ENCODE measurements around the gene CPM.
A peak's percentile ranks its signal among the peaks of the same experiment; 100 is the strongest.

CPM gene

DNA sequence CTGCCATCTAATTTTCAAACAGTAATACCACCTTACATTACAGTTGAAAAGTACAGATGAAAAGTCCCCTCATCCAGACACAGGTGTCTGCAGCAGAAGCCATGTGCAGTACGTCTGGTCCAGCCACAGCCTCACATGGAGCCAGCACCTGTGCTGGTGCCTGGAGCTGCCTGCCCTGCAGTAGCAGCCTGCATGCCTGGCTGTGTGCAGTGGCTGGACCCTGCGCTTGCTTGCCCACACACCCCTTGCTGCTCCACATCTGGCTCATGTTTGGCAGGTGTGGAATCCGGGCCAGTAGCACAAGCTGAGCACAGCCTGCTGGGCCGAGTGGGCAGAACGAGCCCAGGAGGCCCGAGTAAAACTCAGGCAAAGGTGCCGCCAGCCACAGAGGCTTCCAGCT lies 21.8 kb upstream of the CPM start:
- no peak for DNase-seq

DNA sequence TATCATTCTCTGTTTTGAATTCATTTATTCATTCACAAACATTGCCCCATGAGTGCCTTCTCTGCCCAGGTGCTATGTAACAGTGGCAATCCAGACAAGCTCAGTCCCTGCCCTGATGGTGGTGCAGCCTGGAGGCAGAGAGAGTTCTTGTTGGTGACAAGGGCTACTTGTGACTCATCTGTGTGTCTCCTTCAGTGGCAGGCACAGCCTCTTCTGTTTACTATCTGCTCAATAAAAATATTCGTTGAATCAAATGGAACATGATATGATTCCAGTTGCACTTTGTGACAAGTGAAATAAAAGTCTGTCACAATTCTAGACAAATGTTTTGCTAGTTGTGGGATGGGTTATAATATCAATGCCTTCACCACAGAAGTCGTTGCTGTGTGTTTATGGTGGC lies 20.6 kb upstream of the CPM start:
- no peak for DNase-seq

DNA sequence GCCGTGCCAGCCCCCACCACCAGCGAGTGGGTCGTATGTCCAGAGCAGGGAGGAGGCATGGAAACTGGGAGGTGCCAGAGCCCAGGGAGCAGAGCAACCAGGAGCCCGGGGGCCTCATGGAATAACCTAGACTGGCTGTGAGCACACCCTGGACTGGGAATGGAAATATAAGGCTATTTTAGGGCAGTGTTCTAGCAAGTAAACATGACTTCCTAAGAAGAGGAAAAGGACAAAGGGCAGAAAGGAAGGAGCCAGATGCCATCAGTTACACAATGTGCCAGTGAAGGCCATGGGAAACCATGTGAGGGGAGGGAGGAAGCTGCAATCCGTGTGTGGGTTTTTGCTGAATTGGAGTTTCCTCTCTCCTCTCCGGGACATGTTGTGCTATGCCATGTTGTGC lies 18.7 kb upstream of the CPM start:
- DNase-seq = no peak

DNA sequence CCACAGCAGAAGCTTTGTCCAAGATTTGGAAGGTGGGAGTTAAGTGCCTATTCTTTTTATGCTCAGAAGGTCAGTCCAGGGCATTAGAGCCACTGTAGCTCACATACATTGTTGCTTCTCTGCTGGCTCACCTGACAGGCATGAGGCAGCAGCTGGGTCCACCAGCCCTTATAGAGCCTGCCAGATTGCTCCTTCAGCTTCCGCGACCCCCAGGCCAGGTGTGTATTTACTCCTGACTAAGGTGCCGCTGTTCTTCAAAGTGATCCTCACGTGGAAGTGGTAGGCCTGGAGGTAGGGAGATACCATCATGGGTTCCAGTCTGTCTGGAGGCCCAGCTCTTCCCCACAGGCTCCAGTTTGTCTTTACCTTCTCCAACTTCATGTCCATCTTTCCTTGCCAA lies 17.5 kb upstream of the CPM start:
- DNase-seq = no peak

DNA sequence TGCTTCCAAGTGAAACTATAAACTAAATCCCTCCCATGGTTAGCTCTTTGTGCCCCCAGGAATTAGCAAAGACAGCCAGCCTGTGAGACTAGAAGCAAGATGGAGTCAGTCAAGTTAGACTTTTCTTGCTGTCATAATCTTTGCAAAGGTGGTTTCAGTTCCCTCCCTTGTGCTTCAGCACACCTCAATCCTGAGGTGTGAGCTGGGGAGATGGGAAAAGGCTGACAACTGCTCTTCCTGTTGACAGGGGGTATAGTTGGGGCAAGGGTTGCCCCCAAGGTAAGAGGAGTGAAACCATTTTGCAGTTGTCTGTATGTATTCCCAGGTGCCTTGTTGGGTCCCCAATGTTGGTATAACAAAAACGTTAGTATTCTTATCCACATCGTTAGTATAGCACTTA lies 12.3 kb upstream of the CPM start:
- no peak for DNase-seq

DNA sequence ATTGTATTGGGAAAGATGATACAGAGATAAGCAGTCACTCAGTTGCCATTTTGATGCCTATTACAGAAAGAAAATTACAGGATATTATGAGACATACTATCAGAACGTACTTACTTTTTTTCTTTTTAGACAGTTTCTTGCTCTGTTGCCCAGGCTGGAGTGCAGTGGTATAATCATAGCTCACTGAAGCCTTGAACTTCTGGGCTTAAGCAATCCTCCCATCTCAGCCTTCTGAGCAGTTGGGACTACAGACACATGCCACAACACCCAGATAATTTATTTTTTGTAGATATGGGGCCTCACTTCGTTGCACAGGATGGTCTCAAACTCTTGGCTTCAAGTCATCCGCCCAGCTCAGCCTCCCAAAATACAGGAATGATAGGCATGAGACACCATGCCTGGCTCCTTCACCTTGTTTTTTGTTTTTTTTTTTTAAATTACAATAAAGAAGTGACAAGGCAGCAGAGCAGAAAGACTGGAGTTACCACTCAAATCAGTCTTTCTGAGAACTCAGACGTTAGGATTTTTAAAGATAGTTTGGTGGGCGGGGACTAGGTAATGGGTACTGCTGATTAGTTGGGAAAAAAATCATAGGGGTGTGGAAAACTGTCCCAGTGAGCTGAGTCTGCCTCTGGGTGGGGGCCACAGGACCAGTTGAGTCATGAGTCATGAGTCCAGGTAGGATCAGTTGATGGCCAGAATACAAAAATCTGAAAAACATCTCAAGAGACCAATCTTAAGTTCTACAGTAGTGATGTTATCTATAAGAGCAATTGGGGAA lies 11.5 kb upstream of the CPM start:
- no peak for DNase-seq

DNA sequence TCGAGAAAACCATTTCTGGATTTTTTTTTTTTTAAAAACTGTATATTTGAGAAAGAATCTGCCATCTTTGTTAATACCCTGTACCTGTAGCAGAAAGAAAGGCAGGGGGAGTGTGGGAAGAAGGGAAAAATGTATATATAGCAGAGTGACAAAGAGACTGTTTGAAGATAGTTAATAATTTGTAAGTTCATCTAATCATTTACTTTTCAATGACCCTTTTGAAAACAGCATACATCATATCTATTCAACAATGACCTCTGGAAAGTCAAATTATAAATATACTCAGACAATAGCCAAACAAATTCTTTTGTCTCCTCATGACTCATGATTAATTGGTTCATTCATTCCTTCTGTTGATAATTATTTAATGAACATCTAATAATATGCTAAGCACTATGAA lies 10.9 kb upstream of the CPM start:
- DNase-seq = no peak

DNA sequence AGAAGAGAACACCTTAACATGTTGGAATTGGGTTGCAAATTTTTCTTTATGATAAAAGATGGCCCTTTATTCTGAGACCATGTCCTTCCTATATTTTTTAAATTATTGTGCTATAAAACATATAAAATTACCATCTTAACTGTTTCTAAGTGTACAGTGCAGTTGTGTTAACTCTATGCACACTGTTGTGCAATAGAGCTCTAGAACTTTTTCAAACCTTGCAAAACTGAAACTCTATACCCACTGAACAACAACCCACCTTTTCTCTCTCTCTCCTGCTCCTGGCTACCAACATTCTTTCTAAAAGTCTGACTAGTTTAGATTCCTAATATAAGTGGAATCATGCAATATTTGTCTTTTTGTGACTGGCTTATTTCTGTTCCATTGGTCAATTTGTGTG lies 7.8 kb upstream of the CPM start:
- DNase-seq = no peak

DNA sequence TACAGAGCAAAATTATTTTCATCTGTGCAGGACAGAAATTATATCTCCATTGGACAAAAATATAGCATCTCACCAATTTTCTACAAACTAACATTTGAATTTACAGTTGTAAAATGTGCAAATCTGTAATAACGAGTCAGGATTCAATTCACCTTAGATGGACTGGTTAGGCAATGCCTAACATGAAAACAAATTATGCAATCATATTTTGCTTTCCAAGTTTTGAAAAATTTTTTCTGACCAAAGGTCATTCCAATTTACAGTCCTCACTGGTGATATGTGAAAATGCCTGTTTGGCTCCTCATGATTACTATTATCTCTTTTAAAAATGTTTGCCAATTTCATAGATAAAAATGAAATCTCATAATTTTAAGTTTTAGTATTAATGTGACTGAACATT lies 6.5 kb upstream of the CPM start:
- DNase-seq = no peak

DNA sequence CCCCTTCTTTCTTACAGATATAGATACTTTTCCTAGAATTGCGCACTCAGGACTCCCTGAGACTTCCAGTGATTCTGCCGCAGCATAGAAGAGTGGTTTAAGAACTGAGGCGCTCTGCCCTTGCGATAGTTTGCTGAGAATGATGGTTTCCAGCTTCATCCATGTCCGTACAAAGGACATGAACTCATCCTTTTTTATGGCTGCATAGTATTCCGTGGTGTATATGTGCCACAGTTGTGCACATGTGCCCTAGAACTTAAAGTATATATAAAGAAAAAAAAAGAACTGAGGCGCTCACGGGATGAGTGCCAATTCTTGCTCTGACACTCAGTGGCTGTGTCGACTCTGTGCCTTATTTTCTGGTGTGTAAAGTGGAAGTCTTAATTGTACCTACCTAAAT lies 1.4 kb upstream of the CPM start:
- no peak for DNase-seq

DNA sequence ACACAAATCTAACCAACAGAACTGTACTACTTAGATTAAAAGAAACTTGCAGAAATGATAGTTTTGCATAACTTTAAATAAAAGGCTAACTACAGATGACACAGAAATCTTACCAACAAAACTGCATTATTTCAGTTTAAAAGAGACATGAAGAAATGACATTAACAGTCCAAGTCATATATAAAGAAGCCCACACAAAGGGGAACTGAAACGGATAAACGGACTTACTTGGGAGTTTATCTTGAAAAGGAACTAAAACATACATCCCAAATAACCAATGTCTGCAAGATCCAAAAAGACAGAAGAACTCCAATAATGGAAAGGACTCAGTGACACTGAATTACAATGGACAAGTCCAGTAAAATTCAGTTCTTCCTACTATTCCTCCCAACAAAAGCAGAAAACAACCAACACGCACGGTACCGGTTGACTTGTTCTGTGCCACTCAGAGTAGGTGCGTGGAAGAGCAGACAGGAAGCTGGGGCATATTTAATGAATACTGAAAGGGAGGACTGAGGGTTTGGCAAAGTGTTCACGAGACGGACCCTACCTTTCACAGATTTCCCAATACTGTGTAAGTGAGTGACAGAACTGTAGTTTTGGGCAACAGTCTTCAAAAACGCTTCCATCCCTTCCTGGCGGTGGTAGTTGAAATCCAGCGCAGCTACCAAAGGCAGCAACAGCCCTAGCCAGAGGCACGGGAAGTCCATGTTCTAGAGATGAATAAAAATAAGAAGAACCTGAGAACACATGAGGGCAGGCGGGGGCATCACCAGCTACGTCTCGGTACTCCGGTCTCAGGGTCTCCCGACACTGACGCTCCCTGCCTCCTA lies 627 bp downstream of the CPM start:
- DNase-seq = no peak

DNA sequence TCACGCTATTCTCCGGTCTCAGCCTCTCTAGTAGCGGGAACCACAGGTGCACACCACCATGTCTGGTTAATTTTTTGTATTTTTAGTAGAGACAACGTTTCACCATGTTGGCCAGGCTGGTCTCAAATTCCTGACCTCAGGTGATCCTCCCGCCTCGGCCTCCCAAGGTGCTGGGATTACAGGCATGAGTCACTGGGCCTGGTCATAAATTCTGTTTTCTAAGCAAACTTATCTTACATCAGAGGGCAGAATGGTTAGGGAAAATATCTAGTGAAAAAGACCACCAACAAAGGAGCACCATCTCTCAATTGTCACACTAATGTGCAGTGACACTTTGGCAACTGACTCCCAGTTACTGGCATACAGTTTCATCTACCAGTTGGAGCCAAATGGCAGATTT lies 2.8 kb downstream of the CPM start:
- no peak for DNase-seq

DNA sequence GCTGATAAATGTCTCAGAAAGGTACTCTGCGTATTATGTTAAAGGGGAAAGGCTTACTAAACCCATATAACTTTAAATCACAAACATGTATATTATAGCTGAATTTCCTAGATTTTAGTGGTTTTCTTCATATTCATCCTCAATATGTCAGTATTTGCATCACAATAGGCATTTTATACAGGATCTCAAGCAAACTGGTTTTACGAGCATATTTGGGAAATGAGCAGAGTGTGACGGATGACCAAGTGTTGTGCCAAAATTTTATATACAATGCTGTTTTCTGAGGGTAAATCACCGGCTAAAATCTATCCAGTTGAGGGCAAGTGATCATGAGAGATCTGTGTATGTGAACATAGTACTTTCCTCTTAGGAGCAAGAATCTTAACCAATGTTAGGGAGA lies 8.4 kb downstream of the CPM start:
- DNase-seq = no peak

DNA sequence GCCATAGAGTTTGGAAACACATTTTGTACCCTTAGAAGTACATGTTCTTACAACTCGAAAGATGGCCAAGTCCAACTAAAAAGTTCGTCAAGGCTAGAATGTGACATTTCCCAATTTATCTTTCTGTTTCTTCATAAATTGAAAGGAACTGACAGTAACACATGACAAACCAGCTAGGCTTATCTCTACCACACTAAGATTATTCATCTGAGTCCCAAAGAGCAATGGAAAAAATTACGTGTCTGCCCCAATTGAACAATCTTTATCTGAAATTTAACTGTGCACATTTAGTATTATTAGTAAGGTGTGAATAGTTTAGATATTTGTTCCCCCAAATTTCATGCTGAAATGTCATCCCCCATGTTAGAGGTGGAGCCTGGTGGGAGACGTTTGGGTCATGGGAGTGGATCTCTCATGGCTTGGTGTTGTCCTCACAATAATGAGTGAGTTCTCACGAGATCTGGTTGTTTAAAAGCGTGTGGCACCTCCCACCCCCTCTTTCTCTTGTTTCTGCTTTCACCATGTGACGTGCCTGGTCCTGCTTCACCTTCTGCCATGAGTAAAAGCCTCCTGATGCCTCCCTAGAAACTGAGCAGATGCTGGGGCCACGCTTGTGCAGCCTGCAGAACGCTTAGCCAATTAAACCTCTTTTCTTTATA lies 13.3 kb downstream of the CPM start:
- DNase-seq = peak; percentile 36

DNA sequence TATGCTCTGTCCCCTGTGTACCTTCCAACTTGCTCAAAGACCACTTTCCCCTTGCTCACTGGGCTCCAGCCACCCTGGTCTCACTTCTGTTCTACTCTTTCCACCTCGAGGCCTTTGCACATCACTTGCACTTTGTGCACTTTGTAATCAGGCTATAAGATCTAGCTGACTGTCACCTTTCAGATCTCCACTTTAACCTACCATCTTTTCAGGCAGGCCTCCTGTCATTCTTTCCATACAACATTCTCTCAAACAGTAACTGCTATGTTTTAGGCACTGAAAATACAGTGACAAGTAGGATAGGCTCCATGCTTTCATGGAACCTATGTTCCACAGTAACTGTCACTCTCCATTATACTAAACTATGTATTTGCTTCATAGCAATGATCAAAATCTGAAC lies 14.0 kb downstream of the CPM start:
- DNase-seq = no peak

DNA sequence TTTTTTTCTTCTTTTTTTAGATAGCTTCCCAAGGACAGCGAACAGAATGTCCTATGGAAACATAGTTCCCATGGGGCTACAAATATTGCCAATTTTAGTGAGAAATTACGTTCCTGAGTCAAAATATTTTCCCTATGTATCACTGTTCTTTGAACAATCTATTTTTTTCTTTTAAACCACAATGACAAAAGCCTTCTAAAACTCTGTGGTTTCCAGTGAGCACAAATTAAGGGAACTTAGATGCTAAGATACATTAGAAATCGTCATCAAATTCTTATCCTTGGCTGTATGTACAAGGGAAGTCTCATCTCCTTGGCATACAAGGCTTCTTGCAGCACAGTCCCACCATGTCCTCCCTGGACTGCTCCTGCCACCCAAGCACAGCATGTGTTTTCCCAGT lies 17.9 kb downstream of the CPM start:
- DNase-seq = no peak

DNA sequence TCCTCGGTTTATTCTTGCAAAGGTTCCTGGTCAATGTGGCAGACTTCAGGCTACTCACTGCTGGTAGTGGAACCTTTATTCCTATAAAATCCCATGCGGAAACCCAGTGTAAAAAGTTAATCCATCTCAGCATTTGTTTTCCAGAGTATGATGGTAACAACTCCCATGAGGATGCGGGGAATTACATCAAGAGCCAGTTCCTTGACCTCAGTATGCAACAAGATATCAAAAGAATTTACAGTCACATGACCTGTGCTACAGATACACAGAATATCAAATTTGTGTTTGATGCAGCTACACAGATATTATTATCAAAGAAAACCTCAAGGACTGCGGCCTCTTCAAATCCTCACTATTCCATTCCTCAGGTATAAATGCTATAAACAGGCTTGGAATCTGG lies 19.3 kb downstream of the CPM start:
- DNase-seq = no peak

DNA sequence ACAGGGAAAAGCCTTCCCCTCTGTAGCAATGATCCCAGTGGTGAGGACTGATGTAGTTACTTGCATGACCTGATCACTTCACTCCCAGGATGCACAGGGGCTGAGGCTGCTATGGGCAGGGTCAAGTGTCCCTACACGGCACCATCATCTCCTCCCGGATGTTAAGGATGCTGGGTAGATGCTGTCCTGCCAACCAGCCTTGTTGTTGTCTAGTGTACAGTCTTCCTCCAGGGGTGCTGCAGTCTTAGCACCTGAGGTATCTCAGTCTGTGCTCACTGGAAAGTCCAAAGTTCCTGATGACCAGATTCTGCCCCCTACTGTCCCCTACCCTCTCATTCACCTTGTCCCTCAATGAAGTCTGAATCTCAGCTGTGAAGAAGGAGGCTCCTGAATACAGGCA lies 20.1 kb downstream of the CPM start:
- no peak for DNase-seq

DNA sequence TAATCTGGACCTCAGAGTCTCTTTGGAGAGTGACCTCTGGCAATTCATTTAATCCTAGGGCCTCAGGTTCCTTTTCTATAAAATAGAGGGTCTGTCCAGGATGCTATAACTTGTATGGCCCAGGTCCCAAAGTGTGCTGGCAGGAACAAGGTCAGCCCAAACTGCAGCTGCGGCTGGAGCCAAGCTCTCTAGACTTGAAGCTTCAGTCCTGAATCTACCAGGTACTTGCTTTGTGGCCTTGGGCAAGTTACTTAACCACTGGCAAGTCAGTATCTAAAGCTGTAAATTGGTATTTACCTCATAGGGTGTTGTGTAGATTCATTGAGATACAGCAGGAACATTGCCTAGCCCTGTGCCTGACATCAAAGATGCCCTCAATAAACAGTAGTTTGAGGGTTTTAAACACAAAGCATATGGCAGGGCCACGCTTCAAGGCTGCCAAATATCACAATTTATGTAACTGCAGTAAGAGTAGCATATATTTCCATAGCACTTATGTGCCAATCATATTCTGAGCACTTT lies 21.7 kb downstream of the CPM start:
- DNase-seq = no peak

DNA sequence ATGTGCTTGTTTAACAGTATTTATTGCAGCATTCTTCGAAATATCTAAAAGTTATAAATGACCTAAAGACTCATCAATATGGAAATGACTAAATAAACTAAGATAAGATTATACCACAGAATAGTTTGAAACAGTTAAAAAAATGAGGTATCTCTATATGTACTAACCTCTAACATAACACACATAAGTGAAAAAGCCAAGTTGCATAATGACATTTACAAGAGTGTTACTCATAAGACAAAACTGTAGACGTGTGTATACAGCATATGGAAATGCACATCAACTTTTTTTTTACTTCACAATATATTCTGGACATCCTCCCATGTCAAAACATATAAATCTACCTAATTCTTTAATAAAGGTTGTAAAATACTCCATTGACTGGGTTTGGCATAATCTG lies 22.8 kb downstream of the CPM start:
- DNase-seq = no peak

DNA sequence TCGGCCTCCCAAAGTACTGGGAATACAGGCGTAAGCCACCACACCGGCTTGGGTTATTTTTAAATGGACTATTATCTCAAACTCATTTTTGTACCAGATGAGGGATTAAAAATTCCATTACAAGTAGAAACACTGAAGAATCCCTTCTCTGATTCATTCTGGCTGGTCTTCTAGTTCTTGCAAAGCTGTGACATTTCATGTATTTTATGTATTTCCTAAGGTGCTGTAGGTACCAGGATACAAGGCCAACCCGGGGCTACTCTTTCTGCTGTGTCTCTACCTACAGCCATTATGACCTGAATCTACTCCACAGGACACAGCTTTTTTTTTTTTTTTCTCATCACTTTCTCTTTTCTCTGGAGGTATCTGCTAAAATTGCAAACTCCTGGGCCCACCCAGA lies 24.9 kb downstream of the CPM start:
- DNase-seq = no peak

DNA sequence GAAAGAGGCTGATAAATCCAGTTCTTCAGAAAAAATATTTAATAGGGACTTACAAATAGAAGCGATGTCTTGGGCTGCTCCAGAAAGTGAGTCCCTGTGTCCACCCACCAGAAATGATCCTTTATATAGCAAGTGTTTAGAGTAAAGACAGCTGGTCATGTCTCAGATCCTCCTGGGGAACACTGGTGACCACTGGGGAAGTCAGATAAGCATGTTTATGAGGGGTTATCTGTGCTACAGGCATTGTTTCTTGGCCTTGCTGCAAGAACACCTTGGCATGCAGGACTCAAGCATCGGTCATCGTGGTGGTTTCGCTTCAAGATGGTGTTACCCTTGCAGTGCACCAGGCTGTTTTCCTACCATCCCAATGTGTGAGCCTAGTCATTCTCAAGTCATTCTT lies 27.2 kb downstream of the CPM start:
- no peak for DNase-seq

DNA sequence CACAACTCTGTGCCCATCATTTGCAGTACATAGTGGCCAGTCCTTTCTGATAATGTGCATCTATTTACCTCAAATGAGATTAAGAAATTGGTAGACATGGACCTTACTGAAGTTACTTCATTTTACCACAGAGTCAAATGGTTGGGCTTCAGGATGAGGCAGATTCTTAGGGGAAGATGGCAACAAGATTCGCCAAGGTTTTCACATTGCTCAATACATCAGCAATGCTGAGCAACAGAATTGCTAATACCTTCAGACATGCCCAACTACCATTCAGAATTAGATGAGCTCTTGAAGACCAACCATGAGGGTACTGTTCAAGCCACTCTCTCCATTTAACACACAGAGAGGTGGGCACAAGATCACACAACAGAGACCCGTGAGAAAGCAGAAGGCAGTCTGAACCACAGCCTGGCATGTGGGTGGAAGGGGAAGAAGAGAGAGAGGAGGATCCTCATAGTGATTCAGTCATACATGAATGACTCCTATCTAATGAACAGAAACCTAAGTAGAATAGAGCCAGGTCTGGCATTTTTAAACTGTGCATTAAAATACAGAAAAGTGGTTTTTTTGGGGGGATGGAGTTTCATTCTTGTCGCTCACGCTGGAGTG lies 28.5 kb downstream of the CPM start:
- peak; percentile 13 for DNase-seq

Data from stimulated activated CD4-positive, alpha-beta T cell treated with anti-CD3 and anti-CD28 coated beads, Interleukin-4, amount 100 ng/mL, for 24 hours (primary cell).